Measurements from ENCODE around the gene ARF1.
A peak's percentile ranks its signal among the peaks of the same experiment; 100 is the strongest.

ARF1 gene

GRCh38 chr1:228050571-228051231 is 31.8 kb upstream of the ARF1 start:
- no peak for DNase-seq

DNA sequence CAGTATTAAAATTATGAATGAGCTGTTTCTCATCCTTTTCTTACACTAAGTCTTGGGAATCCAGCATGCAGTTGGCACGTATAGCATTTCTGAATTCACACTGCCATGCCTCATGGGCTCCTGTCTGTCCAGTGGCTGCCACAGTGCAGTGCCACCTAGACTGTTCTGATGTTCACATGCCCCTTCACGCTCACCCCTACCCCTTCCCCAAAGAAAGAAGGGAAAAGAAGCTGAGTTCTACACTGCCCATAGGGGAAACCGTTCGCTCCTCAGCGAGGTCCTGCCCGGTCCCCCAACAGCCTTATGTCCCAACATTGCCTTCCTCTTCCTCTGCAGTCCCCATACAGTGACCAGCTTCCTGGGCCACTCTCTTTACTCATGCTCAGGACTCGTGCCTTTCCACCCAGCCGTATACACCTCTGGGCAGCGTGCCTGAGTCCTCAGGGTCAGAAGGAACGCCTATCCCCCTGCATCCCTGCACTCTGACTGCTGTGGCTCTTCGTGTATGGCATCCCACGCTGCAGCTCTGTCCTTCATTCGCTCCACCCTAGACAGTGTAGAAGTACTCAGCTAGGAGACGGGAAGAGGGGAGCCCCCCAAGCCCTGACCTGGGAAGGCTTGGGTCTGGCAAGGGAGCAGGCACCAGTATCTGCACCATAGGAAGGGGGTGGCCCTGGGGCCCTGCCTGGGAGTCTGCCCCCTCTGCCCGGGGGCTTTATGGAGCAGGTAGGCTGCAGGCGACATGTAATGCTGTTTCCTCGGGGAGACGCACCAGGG is 24.1 kb upstream of the ARF1 start:
- no peak for DNase-seq

DNA sequence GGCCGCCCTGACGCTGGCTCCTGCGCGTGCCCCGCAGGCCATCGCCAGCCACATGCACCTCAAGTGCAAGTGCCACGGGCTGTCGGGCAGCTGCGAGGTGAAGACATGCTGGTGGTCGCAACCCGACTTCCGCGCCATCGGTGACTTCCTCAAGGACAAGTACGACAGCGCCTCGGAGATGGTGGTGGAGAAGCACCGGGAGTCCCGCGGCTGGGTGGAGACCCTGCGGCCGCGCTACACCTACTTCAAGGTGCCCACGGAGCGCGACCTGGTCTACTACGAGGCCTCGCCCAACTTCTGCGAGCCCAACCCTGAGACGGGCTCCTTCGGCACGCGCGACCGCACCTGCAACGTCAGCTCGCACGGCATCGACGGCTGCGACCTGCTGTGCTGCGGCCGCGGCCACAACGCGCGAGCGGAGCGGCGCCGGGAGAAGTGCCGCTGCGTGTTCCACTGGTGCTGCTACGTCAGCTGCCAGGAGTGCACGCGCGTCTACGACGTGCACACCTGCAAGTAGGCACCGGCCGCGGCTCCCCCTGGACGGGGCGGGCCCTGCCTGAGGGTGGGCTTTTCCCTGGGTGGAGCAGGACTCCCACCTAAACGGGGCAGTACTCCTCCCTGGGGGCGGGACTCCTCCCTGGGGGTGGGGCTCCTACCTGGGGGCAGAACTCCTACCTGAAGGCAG is 23.4 kb upstream of the ARF1 start:
- peak; percentile 93 for DNase-seq

- peak; percentile 96 for DNase-seq
Observed at GRCh38 chr1:228059634-228060457, 22.7 kb upstream of the ARF1 start.

DNA sequence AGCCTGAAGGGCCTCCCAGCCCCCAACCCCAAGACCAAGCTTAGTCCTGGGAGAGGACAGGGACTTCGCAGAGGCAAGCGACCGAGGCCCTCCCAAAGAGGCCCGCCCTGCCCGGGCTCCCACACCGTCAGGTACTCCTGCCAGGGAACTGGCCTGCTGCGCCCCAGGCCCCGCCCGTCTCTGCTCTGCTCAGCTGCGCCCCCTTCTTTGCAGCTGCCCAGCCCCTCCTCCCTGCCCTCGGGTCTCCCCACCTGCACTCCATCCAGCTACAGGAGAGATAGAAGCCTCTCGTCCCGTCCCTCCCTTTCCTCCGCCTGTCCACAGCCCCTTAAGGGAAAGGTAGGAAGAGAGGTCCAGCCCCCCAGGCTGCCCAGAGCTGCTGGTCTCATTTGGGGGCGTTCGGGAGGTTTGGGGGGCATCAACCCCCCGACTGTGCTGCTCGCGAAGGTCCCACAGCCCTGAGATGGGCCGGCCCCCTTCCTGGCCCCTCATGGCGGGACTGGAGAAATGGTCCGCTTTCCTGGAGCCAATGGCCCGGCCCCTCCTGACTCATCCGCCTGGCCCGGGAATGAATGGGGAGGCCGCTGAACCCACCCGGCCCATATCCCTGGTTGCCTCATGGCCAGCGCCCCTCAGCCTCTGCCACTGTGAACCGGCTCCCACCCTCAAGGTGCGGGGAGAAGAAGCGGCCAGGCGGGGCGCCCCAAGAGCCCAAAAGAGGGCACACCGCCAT is 21.9 kb upstream of the ARF1 start:
- peak; percentile 53 for DNase-seq

GRCh38 chr1:228061411-228062084 is 21.0 kb upstream of the ARF1 start:
- no peak for DNase-seq

DNA sequence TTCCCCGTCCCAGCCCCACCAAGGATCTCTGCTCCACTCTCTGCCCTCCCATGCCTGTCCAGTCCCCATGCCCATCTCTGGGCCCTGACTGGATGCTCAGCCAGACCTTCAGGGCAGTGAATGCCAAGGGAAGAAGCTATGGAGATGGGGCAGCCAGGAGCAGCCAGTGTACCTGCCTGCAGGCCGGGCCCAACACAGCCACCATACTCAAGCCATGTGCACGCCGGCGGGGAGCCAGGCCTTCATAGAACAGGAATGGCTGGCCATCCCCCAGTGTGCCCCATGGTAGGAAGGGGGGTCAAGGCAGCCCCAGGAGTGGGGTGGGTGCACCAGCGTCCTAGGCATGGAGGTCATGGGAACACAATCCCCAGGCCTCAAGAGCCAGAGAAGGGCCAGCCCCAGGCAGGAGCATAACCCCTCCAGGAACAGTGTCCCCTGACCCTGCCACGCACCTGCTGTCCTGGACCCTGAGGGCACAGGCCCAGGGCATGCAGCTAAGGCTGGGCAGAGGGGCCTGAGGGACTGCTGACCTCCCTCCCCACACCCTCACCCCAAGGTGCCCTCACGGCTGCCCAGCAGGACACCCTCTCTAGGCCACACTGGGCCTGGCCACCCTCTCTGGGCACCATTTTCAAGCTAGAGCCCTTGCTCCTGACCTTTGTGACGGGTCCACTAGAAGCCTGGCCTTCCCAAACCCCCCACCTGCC is 20.3 kb upstream of the ARF1 start:
- DNase-seq = no peak

GRCh38 chr1:228062812-228063211 is 19.7 kb upstream of the ARF1 start:
- DNase-seq = peak; percentile 18

DNA sequence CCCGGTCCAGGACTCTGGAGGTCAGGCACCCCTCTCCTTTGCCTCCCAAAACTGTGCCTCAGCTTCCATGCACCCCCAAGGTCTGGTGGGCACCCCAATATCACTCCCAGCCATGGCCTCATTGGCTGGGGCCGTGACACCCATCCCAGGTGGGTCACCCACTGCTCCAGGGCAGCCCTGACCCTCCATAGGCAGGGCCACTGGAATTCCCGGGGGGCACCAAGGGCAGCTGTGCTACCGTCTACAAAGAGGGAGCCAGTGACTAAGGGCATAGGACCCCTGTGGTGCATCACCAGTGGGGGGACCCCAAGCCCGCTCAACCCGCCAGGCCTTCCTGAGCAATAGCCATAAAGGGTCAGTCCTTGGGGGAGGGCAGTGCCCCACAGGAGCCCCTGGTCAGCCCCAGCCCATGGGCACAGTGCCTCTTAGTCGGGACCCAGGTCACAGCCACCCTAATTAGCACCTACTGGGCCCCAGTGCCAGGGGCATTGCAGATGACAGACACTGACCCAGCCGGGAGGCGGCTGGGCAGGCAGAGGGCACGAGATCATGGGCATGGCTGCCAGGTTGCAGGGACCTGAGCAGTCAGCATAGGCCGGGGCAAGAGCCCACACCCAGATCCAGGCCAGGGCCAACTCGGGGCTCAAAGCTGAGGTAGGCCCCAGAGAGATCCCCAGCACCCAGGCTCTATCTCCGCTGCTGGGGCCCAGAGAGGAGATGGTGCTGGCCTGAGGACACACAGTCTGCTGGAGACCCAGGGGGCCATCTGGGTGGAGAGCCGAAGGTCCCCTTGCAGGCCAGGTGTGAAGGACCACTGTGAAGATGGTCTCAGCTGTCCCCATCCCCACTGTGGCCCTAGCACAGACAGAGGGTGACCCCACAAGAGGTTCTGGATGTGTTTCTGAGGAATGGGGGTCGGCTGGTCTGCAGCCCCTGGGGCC is 19.0 kb upstream of the ARF1 start:
- no peak for DNase-seq

DNA sequence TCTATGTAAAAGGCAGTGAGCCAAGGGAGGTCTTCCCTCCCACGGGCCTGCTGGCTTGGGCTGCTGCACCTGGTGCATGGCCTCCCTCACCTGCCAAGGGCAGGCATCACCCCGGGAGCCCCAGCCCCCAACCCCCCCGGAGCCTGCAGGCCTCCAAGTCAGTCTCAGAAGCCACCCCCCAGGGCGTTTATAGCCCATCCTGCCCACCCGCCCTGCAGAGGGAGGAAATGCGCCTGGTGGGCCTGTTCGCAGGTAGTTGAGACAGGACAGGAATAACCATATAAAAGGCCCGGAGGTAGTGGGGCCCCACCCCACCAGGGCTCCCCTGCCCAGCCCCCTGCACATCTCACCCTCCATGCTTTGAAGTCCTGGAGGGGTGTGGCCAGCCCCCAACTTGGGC is 18.2 kb upstream of the ARF1 start:
- no peak for DNase-seq

DNA sequence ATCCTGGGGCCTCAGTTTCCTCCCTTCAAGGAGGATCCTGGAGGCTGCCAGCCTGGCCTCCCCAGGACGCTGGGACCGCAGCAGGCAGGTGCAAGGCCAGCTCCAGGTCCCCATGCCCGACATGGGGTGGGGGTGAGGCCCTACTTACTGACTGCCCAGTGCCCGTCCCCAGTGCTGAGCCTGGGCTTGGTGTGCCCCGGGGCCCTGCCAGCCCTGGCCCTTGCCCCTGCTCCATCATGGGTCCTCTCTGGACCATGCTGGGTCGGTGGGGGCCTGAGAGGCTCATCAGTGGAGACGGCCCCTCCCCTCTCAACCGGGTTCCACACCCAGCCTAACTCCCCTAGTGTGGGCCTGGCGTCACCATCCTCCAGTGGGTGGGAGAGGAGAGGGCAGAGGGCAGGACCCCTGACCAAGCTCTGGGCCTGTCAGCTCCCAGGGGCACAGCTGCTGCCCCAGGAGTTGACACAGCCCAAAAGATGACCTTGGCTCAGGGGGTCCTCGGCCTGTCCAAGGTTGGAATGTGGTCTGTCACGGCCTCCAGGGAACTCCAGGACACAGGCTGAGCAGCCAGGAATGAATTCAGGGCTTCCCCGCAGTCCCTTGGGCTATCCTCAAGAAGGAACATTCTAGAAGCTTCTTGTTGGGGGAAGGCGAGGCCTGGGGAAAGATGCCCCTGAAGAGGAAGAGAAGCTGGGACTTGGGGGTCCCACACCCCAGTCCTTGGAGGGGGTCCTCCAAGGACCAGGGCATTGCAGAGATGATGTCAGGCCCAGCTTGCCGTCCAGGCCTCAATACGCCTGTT is 17.6 kb upstream of the ARF1 start:
- DNase-seq = no peak

DNA sequence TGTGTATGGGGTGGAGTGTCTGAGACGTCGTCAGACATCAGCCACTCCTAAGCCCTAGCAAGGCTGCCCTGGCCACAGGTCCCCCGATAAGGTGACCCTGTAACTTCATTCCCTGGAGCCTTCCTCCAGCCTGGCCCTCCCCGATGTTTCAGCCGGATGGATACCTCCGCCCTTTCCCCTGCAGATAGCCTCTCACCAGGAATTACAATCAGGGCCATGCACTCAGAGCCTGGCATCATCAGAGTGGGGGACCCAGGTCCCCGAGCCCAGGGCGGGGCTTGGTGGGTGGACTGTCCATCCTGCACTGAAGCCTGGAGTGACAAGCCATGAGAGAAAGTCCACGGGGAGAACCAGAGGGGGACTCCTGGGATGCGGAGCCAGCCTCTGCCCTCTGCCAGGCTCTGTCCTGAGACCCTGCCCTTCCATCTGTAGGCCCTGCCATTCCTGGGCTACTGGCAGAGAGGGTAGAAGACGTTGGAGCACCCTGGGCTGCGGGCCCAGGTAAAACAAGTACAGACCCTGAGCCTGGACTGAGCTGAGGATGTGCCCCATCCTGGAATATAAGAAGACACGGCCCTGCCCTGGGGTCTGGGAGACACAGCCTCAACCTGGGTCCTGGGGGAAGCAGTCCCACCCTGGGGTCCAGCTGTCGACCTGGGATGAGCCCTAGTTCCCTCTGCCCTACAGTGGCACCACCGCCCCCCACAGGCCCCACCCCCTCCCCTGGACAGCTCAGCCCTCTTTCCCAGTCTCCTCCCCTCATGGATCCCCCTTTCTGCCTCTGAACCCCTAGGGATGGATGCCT is 16.8 kb upstream of the ARF1 start:
- no peak for DNase-seq

DNA sequence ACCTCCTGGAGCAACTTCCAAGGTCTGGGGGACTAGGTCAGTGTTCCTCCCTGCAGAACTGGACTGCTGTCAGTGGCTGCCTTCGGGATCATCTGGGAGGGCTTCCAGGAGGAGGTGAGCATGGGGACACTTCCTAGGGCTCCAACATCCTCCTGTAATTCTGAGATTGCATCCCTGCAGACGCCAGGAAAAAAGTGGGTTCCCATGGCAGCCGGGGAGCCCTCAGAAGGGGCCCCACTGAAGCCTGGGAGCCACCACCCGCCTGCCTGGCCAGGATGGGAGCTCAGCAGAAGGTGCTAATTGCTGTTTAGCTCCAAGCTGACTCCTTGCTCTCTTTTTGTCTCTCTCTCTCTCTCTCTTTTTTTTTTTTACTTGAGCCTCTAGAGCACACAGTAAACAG is 16.1 kb upstream of the ARF1 start:
- DNase-seq = peak; percentile 20

DNA sequence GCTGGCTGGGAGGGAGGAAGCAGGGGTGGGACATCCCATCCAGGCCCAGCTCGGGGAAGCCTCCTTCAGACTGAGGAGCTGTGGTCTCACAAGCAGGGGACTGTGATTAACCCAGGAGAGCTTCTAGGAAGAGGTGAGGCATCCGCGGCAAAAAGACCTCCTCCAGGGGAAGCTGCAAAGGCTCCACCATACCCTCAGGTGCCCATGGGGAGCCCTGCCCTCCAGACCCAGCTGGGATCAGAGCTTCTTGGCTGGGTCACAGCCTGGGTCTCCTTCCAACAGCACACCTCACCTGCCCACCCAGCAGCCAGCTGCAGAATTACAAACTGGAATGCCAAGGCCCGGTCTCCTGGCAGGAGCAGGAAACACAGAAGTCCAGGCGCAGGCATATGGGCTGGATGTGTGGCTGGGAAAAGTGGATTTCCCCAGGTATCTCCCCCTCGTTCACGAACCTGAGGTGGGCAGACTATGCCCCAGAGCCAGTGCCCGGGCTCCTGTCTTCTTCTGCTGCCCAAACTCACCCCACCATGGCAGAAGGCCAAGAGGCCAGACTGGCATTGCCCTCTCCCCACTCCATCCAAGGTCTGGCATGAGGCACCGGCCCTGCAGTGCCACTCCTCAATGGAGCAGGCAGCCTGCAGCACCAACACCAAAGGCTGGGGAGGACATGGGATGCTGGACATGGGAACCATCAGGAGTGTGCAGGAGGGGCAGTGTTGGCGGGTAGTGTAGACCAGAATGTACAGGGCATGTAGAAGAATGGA is 15.4 kb upstream of the ARF1 start:
- no peak for DNase-seq

GRCh38 chr1:228068359-228068758 is 14.1 kb upstream of the ARF1 start:
- no peak for DNase-seq

DNA sequence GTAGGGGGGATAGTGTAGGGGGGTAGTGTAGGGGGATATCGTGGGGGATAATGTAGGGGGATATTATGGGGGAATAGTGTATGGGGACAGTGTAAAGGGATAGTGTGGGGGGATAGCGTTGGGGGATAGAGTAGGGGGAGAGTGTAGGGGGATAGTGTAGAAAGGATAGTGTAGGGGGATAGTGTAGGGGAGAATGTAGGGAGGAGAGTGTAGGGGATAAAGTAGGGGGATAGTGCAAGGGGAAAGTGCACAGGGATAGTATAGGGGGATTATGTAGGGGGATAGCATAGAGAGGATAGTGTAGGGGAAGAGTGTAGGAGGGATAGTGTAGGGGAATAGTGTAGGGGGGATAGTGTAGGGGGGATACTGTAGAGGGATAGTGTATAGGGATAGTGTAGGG is 12.3 kb upstream of the ARF1 start:
- DNase-seq = no peak

GRCh38 chr1:228070851-228071250 is 11.7 kb upstream of the ARF1 start:
- DNase-seq = no peak

Measured in DMS53 (cell line).